ENCODE measurements around the gene AP5B1. TPM values are rescaled to one million over a fixed set of nuclear protein-coding genes. Genes with fewer than 3 reads are reported as not detected.

The AP5B1 gene
- total and polyA plus RNA-seq, 9 of the 15 experiments (the other 6 are each of a cell fraction or from before 2014, with no cell fraction given) = 0.51 to 24.2 (median 5.1) TPM

- intact Hi-C loops (cut with micrococcal nuclease) = no loop called here
- 1% methylated on average over 13 of the region's 13 CpGs for WGBS (ENCODE audit: insufficient coverage, low coverage, missing lambda C conversion rate)
- no peak for DNase-seq (ENCODE audit: extremely low read depth in 1 of 4, low spot score in 3 of 4)
Measured at GRCh38 chr11:65797711-65798110, 16.9 kb upstream of the AP5B1 start.

GRCh38 chr11:65796726-65797601 lies 16.2 kb upstream of the AP5B1 start:
- no peak overlapping the region for H3K9ac ChIP-seq (ENCODE audit: insufficient read depth in 1 of 2, low read depth in 2 of 2, low read length in 2 of 2)
- ATAC-seq = peak; percentile 47; the same call in 2 of the 3 replicates
- no peaks in the 10 kb centered on the region for H3K9me1 ChIP-seq (ENCODE audit: control insufficient read depth, insufficient read depth, low read length)
- H3K9me3 ChIP-seq (replicated peaks; ENCODE audit: control insufficient read depth, insufficient read depth, low read depth, low read length) = no peaks in the 10 kb centered on the region
- FAIRE-seq = no peak
- POLR2A ChIA-PET = interaction anchor here (0.6 to 1.4 kb wide), 4 partner anchors 10 to 96 kb away, joined by 3 to 4 read pairs (median 4); partner anchors contain the start of gene CCDC85B
- H4K20me1 ChIP-seq (replicated peaks; ENCODE audit: control insufficient read depth, insufficient read depth, low read length) = 0 out of 2 replicates have a peak, but pooled peaks cover 10% of the 10 kb centered on the region
- H3K27ac ChIP-seq (ENCODE audit: extremely low read depth, low read depth, low read length) = no peak overlapping the region
- no peak overlapping the region for H3K4me3 ChIP-seq
- no peaks in the 10 kb centered on the region for H3K79me2 ChIP-seq (ENCODE audit: control insufficient read depth, insufficient read depth, low read length)
- H3K4me1 ChIP-seq (replicated peaks in 1 of 2; ENCODE audit: control insufficient read depth in 2 of 2, insufficient read depth in 2 of 2, low read length in 2 of 2) = peaks cover 0 to 36% of the 10 kb centered on the region in 2 experiments; a peak in 1 of 5 replicates
- CTCF ChIA-PET (ENCODE audit: low intra/inter-chr PET ratio) = no interaction called here
- intact Hi-C loops (cut with micrococcal nuclease) = no loop called here
- in situ Hi-C loops (cut with MboI) = no loop called here
- H2AFZ ChIP-seq (ENCODE audit: low read depth, low read length) = no peak overlapping the region
- no peak overlapping the region for H3K4me2 ChIP-seq (ENCODE audit: insufficient read depth, low read length)
- no peaks in the 10 kb centered on the region for H3K36me3 ChIP-seq (ENCODE audit: control insufficient read depth, insufficient read depth, low read length)
- no TSS peak for BruUV-seq (replicated peaks)
- WGBS (ENCODE audit: insufficient coverage, low coverage, missing lambda C conversion rate) = 13% methylated on average over 11 of the region's 15 CpGs
- DNase-seq (ENCODE audit: extremely low read depth in 1 of 4, low spot score in 3 of 4) = no peak
- H3K27me3 ChIP-seq (ENCODE audit: control insufficient read depth in 2 of 2, insufficient read depth in 2 of 2, low read length in 2 of 2) = peaks cover 77 to 92% of the 10 kb centered on the region in 2 experiments
- no peak for TF ChIP-seq TCF15 (CRISPR knock-in tag; IDR thresholded peaks at IDR 0.05)
- no peak for TF ChIP-seq YBX1 (IDR thresholded peaks at IDR 0.05)
- TF ChIP-seq ZFP1 (CRISPR knock-in tag; IDR thresholded peaks at IDR 0.05) = no peak
- no peak for TF ChIP-seq ELF2 (CRISPR knock-in tag; IDR thresholded peaks at IDR 0.05)
- no peak for TF ChIP-seq NRF1 (conservative IDR thresholded peaks at IDR 0.05 in 1 of 2, IDR thresholded peaks at IDR 0.05 in 1 of 2)
- no peak for TF ChIP-seq ZBTB43 (CRISPR knock-in tag; IDR thresholded peaks at IDR 0.05)
- no peak for TF ChIP-seq ZZZ3 (IDR thresholded peaks at IDR 0.05)

More at GRCh38 chr11:65797711-65798110, 16.9 kb upstream of the AP5B1 start:
- BruUV-seq (replicated peaks) = no TSS peak
- H3K4me1 ChIP-seq (replicated peaks in 1 of 2; ENCODE audit: control insufficient read depth in 2 of 2, insufficient read depth in 2 of 2, low read length in 2 of 2) = peaks cover 0 to 31% of the 10 kb centered on the region in 2 experiments; a peak in 2 of 5 replicates
- no peaks in the 10 kb centered on the region for H3K36me3 ChIP-seq (ENCODE audit: control insufficient read depth, insufficient read depth, low read length)
- H3K4me2 ChIP-seq (ENCODE audit: insufficient read depth, low read length) = no peak overlapping the region
- H2AFZ ChIP-seq (ENCODE audit: low read depth, low read length) = no peak overlapping the region
- in situ Hi-C loops (cut with MboI) = no loop called here
- TF ChIP-seq ZNF444 (CRISPR knock-in tag; IDR thresholded peaks at IDR 0.05) (no peak), PURB (CRISPR knock-in tag; IDR thresholded peaks at IDR 0.05; ENCODE audit: low read depth) (no peak), ZFP1 (CRISPR knock-in tag; IDR thresholded peaks at IDR 0.05) (no peak), SNIP1 (IDR thresholded peaks at IDR 0.05; ENCODE audit: low read depth) (no peak), CCAR2 (IDR thresholded peaks at IDR 0.05; ENCODE audit: low read depth, low read length) (no peak), L3MBTL2 (IDR thresholded peaks at IDR 0.05) (no peak)
- peaks cover 71 to 90% of the 10 kb centered on the region in 2 experiments for H3K27me3 ChIP-seq (ENCODE audit: control insufficient read depth in 2 of 2, insufficient read depth in 2 of 2, low read length in 2 of 2)
- no peak for FAIRE-seq
- no peak for ATAC-seq
- ChIA-PET POLR2A (interaction anchor here (1.3 to 1.4 kb wide), 2 partner anchors 8 to 10 kb away, joined by 4 to 5 read pairs; no protein-coding TSS in a partner anchor), CTCF (ENCODE audit: low intra/inter-chr PET ratio) (no interaction called here)
- H4K20me1 ChIP-seq (replicated peaks; ENCODE audit: control insufficient read depth, insufficient read depth, low read length) = 0 out of 2 replicates have a peak, but pooled peaks cover 10% of the 10 kb centered on the region
- peak overlapping the region in 1 of 2 experiments; percentile 21; a peak in 1 of 4 replicates for H3K9ac ChIP-seq (ENCODE audit: insufficient read depth in 1 of 2, low read depth in 2 of 2, low read length in 2 of 2)
- H3K79me2 ChIP-seq (ENCODE audit: control insufficient read depth, insufficient read depth, low read length) = no peaks in the 10 kb centered on the region
- H3K9me1 ChIP-seq (ENCODE audit: control insufficient read depth, insufficient read depth, low read length) = no peaks in the 10 kb centered on the region
- no peaks in the 10 kb centered on the region for H3K9me3 ChIP-seq (replicated peaks; ENCODE audit: control insufficient read depth, insufficient read depth, low read depth, low read length)
- H3K27ac ChIP-seq (ENCODE audit: extremely low read depth, low read depth, low read length) = no peak overlapping the region
- no peak overlapping the region for H3K4me3 ChIP-seq
